Common myeloid progenitor, CD34-positive (primary cell): ENCODE results near the gene SUGP1.

Experiments
- CTCF ChIA-PET: fragments of 350-600 bp; sonication (Branson Sonifier 250); formaldehyde crosslinking; loops from one replicate; lab custom pipeline; 2021; ENCODE audit warnings: antibody characterized with exemption; lab: Charles Lee
- POLR2A ChIA-PET: fragments of 350-600 bp; sonication (Branson Sonifier 250); formaldehyde crosslinking; loops from one replicate; lab custom pipeline; 2021; ENCODE audit warnings: antibody characterized with exemption; lab: Charles Lee
- DNase-seq, 3 donors: peaks; one replicate each; pipeline versions ENCODE4 v3.0.0 to v3.0.0-alpha.2; 2013
- H3K27ac ChIP-seq, 2 experiments: 1 replicate in 1 of 2; 2 replicates in 1 of 2; pipeline ENCODE4 v1.7.0; 2013; ENCODE audit warnings: inconsistent platforms in 2 of 2, low read length in 2 of 2, mild to moderate bottlenecking in 2 of 2, low read depth in 1 of 2, moderate library complexity in 1 of 2; ENCODE audit not compliant: severe bottlenecking in 2 of 2, insufficient read depth in 1 of 2, poor library complexity in 1 of 2
- H3K27me3 ChIP-seq, 5 experiments: replicated peaks in 2 of 5; 1 replicate in 3 of 5; 2 replicates in 2 of 5; pipeline versions ENCODE4 v1.6.1 to v1.7.0; 2013; ENCODE audit warnings: low read length in 4 of 5, mild to moderate bottlenecking in 2 of 5, moderate library complexity in 2 of 5, inconsistent platforms in 1 of 5; ENCODE audit not compliant: insufficient read depth in 5 of 5, control insufficient read depth in 4 of 5
- H3K36me3 ChIP-seq, 4 experiments: 1 replicate in 2 of 4; 2 replicates in 2 of 4; pipeline versions ENCODE4 v1.6.1 to v1.7.0; 2013; ENCODE audit warnings: low read length in 3 of 4, control low read depth in 1 of 4, mild to moderate bottlenecking in 1 of 4; ENCODE audit not compliant: control insufficient read depth in 4 of 4, insufficient read depth in 4 of 4
- H3K4me1 ChIP-seq, 4 experiments: 1 replicate in 3 of 4; 2 replicates in 1 of 4; pipeline versions ENCODE4 v1.6.1 to v1.7.1; 2013; ENCODE audit warnings: low read length in 3 of 4, mild to moderate bottlenecking in 3 of 4, control low read depth in 1 of 4, inconsistent platforms in 1 of 4, moderate library complexity in 1 of 4; ENCODE audit not compliant: control insufficient read depth in 4 of 4, insufficient read depth in 4 of 4; ENCODE audit errors: control extremely low read depth in 1 of 4
- H3K4me3 ChIP-seq, 7 experiments: 1 replicate in 4 of 7; 2 replicates in 3 of 7; pipeline versions ENCODE4 v1.5.1 to v1.7.0; 2013; ENCODE audit warnings: mild to moderate bottlenecking in 7 of 7, low read length in 6 of 7, moderate library complexity in 6 of 7, inconsistent platforms in 2 of 7, low read depth in 2 of 7, control low read depth in 1 of 7; ENCODE audit not compliant: insufficient read depth in 4 of 7, control insufficient read depth in 1 of 7; ENCODE audit errors: extremely low read depth in 1 of 7
- H3K9me3 ChIP-seq, 5 experiments: 1 replicate in 4 of 5; 2 replicates in 1 of 5; pipeline versions ENCODE4 v1.6.1 to v1.7.1; 2013; ENCODE audit warnings: low read length in 4 of 5, mild to moderate bottlenecking in 2 of 5, inconsistent platforms in 1 of 5, low read depth in 1 of 5, moderate library complexity in 1 of 5; ENCODE audit not compliant: control insufficient read depth in 4 of 5, insufficient read depth in 2 of 5; ENCODE audit errors: control extremely low read depth in 1 of 5
- WGBS: methylation state at CpG from one replicate; pipeline ENCODE4 v1.1.5; 2013; ENCODE audit not compliant: insufficient coverage; 5-methylcytosine and 5-hydroxymethylcytosine counted together

The SUGP1 gene

DNA sequence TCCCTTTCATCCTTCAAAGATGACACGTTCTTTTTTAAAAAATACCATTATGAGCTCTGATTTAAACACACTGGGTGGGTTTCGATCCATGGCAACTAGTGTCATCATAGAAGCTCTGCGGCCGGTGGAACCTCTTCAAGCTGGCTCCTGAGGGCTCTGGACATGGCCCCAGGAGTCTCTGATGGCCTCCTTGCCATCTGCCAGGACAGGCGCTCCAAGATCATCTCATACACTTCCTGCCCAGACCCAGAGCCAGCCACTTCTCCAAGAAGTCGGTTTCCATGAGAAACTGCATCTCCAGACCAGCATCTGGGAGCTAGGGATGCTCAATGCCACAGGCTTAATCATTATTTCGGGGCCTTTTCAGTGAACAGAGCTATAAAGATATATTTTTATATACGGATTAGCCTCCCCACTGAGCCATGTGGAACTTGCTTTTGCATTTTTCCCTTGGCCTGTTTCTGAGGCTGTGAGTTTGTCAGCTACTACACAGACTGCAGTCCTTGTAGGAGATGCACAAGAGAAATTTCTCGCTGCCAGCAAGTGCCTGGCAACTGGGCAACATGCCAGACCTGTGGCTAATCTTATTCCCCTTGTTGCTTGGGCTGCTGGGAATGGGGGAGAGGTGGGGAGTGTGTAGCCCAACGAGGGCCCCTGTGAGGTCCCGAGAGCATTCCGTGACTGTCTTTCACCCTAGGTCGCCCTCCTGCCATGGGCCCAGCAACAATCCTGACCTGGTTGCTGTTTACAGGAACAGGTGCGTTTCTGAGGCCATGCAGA lies 15.9 kb downstream of the SUGP1 start:
- Histone ChIP-seq H3K4me1 (no peaks in the 10 kb centered on the region), H3K4me3 (no peak overlapping the region), H3K36me3 (peaks cover 22 to 87% (median 68%) of the 10 kb centered on the region in 4 experiments), H3K27ac (no peak overlapping the region), H3K9me3 (no peaks in the 10 kb centered on the region), H3K27me3 (no peaks in the 10 kb centered on the region)
- WGBS, result 92% methylated on average over 10 of the region's 14 CpGs
- POLR2A ChIA-PET, result interaction anchor here (1.1 kb wide), 1 partner anchor 12 kb away, joined by 3 read pairs; no protein-coding TSS in a partner anchor
- DNase-seq, result no peak
- CTCF ChIA-PET, result no interaction called here

DNA sequence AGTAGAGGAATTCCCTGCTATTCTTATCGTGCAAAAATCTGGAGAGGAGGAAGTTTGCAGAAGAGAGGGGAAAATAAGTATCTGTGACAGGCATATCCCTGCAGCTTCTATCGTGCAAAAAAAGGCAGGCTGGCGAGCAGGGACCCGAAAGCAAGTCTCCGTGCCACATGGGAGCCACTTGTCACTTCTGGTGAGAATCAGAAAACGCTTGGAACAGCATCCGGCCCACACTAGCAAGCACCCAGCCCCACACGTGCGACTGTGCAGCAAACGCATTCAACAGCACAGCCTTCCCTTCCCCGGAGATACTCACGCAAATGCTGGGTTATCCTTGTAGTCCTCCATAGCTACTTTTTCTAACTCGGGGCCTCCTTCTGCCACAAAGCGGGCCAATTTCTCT lies 16.9 kb downstream of the SUGP1 start:
- Histone ChIP-seq H3K27ac (no peak overlapping the region), H3K4me3 (no peak overlapping the region), H3K27me3 (no peaks in the 10 kb centered on the region), H3K4me1 (no peaks in the 10 kb centered on the region), H3K9me3 (no peaks in the 10 kb centered on the region), H3K36me3 (peaks cover 24 to 84% (median 64%) of the 10 kb centered on the region in 4 experiments)
- DNase-seq, result no peak
- ChIA-PET CTCF (interaction anchor here (1.4 to 1.8 kb wide), 2 partner anchors 10 to 12 kb away, joined by 3 to 4 read pairs; no protein-coding TSS in a partner anchor), POLR2A (no interaction called here)
- WGBS, result 99% methylated on average over 14 of the region's 14 CpGs

GRCh38 chr19:19300613-19301012 lies 19.7 kb downstream of the SUGP1 start:
- H3K4me3 ChIP-seq, result no peak overlapping the region
- H3K27ac ChIP-seq, result no peak overlapping the region
- H3K4me1 ChIP-seq, result no peaks in the 10 kb centered on the region
- H3K27me3 ChIP-seq, result no peaks in the 10 kb centered on the region
- peaks cover 32 to 71% (median 56%) of the 10 kb centered on the region in 4 experiments for H3K36me3 ChIP-seq
- no peak for DNase-seq
- H3K9me3 ChIP-seq, result no peaks in the 10 kb centered on the region
- ChIA-PET POLR2A (no interaction called here), CTCF (interaction anchor here (0.8 kb wide), 1 partner anchor 15 kb away, joined by 3 read pairs; no protein-coding TSS in a partner anchor)
- WGBS, result 98% methylated on average over 11 of the region's 12 CpGs

GRCh38 chr19:19297759-19298158 lies 22.6 kb downstream of the SUGP1 start:
- ChIA-PET CTCF (interaction anchor here (1.2 kb wide), 1 partner anchor 14 kb away, joined by 3 read pairs; no protein-coding TSS in a partner anchor), POLR2A (no interaction called here)
- Histone ChIP-seq H3K4me1 (no peaks in the 10 kb centered on the region), H3K4me3 (no peak overlapping the region), H3K9me3 (peaks cover 0 to 3% (median 0%) of the 10 kb centered on the region in 5 experiments), H3K27me3 (no peaks in the 10 kb centered on the region), H3K27ac (no peak overlapping the region), H3K36me3 (peaks cover 30 to 70% (median 43%) of the 10 kb centered on the region in 4 experiments)
- WGBS, result 95% methylated on average over 9 of the region's 9 CpGs
- no peak for DNase-seq

DNA sequence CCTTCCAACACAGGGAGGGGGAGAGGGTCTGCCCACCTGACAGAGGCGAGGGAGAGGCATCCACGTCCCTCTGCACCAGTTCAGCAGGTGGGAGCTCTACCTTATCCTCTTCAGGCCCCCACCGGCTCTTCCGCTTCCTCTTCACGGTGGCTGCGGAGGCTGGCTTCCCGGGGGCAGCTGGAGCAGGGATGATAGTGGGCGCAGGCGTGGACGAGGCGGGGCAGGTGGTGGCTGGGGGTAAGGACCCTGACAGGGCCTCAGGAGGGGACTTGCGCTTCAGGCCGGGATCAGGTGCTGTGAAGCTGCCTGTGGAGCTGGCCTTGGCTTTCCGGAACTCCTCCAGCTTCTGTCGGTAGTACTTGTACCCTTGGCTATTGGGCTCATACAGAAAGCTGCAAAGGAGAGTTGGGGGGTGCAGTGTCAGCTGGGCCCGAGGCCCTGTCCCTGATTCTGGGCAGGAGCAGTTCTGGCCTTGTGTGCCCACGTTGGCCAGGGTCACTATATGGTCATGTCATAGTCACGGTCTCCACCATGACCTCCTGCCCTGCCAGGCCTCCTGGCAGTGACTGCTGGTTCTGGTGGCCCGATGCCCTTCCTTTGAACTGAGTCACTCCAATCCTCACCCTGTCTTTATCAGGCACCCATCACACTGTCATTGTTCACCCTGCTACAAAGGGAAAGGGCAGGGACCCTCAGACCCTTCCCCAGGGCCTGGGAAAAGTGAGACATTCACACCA lies 23.2 kb downstream of the SUGP1 start:
- H3K4me3 ChIP-seq, result no peak overlapping the region
- H3K27ac ChIP-seq, result no peak overlapping the region
- H3K9me3 ChIP-seq, result peaks cover 0 to 5% (median 0%) of the 10 kb centered on the region in 5 experiments
- 98% methylated on average over 15 of the region's 19 CpGs for WGBS
- H3K4me1 ChIP-seq, result no peaks in the 10 kb centered on the region
- DNase-seq, result no peak
- H3K36me3 ChIP-seq, result peaks cover 30 to 70% (median 39%) of the 10 kb centered on the region in 4 experiments
- no peaks in the 10 kb centered on the region for H3K27me3 ChIP-seq
- ChIA-PET POLR2A (no interaction called here), CTCF (interaction anchor here (1.1 to 1.2 kb wide), 2 partner anchors 9 to 13 kb away, joined by 3 read pairs; no protein-coding TSS in a partner anchor)

- Histone ChIP-seq H3K4me3 (no peak overlapping the region), H3K27ac (no peak overlapping the region), H3K4me1 (no peaks in the 10 kb centered on the region), H3K36me3 (peaks cover 22 to 53% (median 26%) of the 10 kb centered on the region in 4 experiments), H3K9me3 (peaks cover 0 to 5% (median 0%) of the 10 kb centered on the region in 5 experiments), H3K27me3 (no peaks in the 10 kb centered on the region)
- CTCF ChIA-PET, result no interaction called here
- DNase-seq, result no peak
- WGBS, result 100% methylated on average over 1 of the region's 4 CpGs
- POLR2A ChIA-PET, result interaction anchor here (0.6 kb wide), 1 partner anchor 68 kb away, joined by 3 read pairs; no protein-coding TSS in a partner anchor
These were observed 25.4 kb downstream of the SUGP1 start for GRCh38 chr19:19294914-19295313.
